GM18519 (cell line): ENCODE measurements around the gene ADPRH.
A peak's percentile ranks its signal among the peaks of the same experiment; 100 is the strongest.
"Not testable (repeated sequence)": the region's sequence is repeated elsewhere in the genome, so short reads cannot be mapped to it uniquely, and the experiment has no call there.

Experiments used
- ATAC-seq: cut with Tn5 transposase; IDR thresholded peaks from one replicate; pipeline ENCODE4 v1.9.1; 2021; ENCODE audit warnings: mild to moderate bottlenecking, moderate library complexity; ENCODE audit not compliant: unreplicated experiment, low FRiP score

The ADPRH gene

DNA sequence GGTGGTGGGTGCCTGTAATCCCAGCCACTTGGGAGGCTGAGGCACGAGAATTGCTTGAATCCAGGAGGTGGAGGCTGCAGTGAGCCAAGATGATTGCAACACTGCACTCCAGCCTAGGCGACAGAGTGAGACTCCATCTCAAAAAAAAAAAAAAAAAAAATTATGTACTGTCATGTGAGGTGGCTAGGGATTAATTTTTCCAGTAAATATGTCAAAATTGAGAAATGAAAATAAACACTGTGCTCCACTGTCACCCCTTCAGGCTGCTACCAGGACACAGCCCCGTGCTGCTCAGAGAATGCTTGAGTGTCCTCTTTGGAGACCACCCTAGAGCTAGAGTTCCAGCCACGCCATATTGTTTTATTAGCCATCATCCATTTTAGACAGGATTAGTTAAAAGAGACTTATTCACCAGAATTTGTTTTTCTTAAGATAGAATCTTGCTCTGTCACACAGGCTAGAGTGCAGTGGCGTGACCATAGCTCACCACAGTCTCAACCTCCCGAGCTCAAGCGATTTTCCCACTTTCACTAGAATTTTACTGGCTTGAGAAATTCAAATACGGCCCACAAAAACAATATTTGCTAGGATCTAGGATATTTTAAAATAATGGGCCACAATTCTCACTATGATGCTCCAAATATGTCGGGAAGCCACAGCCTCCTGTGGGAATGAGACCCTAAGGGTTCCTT lies 20.5 kb upstream of the ADPRH start:
- no peak for ATAC-seq

DNA sequence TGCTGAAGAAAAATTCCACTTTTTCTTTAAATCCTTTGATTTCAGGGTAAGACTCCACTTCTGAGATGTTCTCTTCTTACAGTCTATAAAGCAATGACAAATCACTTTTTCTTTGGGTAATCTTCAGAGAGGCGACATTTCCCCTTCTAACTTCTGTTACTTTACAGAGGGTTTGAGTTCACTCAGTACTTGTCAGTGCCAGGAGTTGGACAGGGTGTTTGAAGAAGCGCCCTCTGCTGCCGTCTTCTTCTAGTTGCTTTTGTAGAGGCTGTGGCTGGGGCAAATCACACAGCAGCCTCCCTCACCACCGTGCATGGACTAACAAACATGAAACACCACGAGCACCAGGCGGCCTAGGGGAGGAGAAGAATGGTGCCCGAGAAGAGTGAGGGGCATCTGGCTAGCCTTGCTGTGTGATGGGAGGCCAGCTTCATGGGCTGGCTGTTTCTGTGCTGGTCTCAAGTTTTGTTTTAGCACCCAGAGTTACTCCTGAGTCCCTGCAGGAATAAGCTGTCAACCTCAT lies 19.8 kb upstream of the ADPRH start, which contains the start of gene CD80:
CD80 (minus strand) TSS at position 174 of the 523 bp plus-strand sequence. CDS start 1,886 bp downstream, outside the sequence.
- peak; percentile 37 for ATAC-seq

DNA sequence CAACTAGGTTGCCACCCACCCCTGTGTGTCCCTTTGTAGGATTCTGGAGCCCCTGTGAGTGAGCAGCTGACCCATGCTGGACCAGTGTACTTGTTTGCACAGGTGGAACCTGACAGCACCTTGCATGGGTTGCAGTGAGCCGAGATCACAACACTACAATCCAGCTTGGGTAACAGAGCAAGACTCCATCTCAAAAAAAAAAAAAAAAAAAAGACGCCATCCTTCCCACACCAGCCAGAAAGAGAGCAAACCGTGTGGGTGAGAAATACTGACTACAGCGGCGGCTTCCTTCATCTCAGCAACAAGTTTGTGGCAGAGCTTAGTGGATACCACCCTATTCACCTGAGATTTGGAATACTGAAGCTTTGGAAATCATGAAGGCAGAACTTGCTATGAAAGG lies 19.1 kb upstream of the ADPRH start:
- no peak for ATAC-seq

DNA sequence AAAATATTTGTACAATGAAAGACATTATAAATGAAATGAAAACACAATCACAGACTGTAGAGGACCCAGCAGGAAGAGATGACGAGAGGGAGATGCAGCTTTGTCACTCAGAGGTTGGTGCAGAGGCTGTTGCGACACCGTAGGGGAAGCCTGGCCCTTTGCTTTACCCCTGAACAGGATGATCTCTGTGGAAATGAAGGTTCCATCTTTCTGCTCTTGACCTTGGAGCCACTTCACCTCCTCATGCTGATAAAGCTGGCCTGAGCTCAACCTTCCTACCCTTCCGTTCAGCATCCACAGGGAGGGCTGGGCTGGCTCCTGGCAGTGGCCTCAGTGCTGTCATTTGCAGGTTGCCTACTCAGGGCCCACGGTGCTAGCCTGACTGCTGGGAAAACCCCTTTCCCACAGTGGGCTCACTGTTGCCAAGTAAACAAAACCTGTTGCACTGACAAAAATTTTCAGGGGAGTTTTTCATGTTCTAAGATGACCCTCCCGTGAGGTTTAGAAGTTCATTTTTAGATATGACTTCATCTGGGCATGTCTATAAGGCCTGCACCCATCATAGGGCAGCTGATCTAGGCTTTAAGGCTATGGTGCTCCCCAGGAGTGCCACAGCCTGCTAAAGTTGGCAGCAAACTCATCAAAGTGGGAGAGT lies 16.9 kb upstream of the ADPRH start:
- peak; percentile 78 for ATAC-seq

- not testable (repeated sequence) for ATAC-seq
Measured at GRCh38 chr3:119563334-119563733, 16.0 kb upstream of the ADPRH start.

DNA sequence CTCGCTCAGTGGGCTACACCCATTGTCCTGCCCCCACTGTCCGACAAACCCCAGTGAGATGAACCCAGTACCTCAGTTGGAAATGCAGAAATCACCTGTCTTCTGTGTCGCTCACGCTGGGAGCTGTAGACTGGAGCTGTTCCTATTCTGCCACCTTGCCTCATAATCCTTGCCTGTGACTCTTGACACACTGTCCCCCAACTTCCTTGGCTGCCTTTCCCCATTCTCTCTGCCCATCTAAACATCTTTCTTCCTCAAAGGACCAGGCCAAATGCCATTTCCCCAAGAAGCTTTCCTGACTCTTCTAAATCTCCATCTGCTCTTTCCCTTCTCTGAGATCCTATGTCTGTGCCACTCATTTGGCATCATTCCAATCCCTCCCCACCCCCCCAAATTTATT lies 10.1 kb upstream of the ADPRH start:
- ATAC-seq: no peak

- ATAC-seq: peak; percentile 39
Measured at GRCh38 chr3:119570229-119570628, 9.1 kb upstream of the ADPRH start.

- no peak for ATAC-seq
Measured at GRCh38 chr3:119571230-119571629, 8.1 kb upstream of the ADPRH start.

GRCh38 chr3:119571688-119572087 lies 7.6 kb upstream of the ADPRH start:
- no peak for ATAC-seq

DNA sequence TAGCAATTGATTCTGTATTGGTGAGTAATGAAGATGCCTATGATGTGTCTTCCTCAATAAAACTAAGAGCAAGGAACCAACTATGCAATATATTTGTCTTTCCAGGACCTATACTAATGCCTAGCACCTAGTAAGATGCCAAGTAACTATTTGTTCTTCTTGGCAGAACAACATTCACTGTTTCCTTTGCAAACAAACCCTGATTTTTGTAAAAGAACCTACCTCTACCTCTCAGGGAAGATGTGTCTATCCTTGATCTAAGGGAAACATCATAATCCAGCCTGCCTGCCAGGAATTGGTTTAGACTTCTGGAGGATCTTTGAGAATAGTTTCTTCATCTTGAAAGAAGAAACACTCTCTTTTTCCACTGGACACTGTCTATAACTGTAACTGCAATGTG lies 3.8 kb upstream of the ADPRH start:
- ATAC-seq: no peak

GRCh38 chr3:119580067-119580760 lies 922 bp downstream of the ADPRH start:
- ATAC-seq: peak; percentile 39

GRCh38 chr3:119582178-119582577 lies 2.9 kb downstream of the ADPRH start:
- peak; percentile 49 for ATAC-seq

DNA sequence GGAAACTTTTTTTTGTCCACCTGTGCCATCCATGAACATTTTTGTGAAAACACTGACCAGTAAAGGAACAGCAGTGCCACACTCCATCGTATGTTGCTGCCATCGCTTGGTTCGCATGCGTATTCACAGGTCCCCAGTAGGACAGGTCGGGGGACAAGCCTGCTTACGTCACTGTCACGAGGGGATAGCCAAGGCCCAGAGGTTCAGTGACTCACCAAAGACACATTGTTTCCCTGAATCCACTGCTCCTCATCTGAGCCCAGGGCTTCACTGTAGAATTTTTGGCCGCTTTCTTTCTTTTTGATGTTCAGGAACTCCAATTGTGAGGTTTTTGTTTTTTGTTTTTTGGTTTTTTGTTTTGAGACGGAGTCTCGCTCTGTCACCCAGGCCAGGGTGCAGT lies 5.9 kb downstream of the ADPRH start:
- ATAC-seq: no peak

GRCh38 chr3:119585856-119586570 lies 6.7 kb downstream of the ADPRH start:
- ATAC-seq: no peak

GRCh38 chr3:119586733-119587172 lies 7.5 kb downstream of the ADPRH start:
- no peak for ATAC-seq

DNA sequence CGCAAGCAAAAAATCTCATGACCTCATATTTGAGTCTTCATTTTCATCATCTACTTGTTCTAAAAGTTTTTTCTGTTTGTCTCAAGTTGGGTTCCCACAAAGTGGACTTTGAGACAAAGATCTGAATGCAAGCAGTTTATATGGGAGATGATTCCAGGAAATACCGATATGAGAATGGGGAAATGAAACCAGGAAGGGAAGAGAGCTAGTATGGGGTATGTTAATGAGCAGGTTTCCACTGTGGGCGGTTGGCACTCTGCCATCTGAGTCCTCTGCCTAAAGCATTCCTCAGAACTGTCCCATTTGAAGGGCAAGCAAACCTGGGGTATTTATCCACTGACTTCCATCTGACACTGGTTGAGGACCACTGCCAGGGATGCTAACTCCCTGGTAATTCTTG lies 8.8 kb downstream of the ADPRH start:
- ATAC-seq: no peak

DNA sequence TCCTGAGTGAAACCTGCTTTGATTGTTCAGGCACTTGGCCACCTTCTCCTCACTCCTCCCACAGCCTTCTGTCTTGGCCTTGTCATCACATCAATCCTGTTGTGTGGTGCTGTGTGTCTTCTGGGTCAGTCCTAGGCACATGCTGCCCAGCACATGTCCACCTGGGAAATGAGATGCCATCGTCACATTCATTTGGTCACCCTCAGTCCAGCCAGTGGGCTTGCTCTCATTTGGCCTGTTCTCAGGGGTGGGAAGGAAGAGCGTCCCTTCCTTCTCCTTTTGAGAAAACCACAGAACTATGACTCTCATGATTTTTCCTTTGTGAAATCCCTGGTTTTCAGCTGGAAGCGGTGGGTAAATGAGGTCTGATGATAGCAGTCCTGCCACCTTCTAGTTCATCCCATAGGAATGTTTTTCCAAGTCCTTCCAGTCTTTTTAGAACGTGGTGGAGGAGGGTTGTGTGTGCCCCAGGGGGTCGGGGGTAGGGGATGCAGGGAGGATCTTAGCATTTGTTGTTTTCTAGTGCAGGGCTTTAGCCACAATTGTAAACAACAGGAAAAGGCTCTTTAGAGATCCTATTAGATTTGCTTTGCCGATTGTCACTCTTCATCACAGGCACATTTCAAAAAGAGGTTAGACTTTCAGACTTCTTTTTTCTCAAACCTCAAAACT lies 9.9 kb downstream of the ADPRH start:
- ATAC-seq: no peak

DNA sequence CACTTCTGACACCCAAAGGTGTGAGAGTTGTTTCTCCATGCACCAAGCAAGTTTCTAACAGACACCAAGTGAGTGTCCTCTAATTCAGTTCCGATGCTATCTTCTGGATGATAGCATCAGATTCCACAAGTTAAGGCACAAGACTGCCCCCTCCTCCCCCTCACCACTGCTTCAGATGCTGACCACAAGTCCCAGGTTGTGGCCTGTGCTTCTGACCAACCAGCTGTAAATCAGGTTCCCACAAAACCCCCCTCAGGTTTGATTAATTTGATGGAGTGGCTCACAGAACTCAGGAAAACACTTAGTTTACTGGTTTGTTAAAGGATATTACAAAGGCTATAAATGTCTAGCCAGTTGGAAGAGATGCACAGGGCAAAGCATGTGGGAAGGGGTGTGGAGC lies 11.4 kb downstream of the ADPRH start:
- no peak for ATAC-seq

- ATAC-seq: no peak
Measured at GRCh38 chr3:119592861-119593260, 13.6 kb downstream of the ADPRH start.

DNA sequence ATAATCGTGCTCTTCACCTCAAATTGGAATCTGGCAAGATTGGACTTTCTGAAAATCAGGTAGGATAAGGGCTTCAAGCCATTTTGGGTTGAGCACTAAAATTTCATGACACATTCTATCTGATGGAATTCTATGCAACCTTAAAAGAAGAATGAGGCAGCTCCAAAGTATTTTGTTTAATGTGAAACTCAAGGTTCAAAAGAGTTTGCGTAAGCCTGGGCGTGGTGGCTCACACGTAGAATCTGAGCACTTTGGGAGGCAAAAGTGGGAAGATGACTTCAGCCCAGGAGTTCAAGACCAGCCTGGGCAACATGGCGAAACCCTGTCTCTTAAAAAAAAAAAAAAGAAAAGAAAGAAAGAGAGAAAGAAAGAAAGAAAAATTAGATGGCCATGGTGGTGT lies 14.8 kb downstream of the ADPRH start:
- no peak for ATAC-seq
